SK-N-SH (cell line): ENCODE measurements around the gene ST8SIA4. TPM values are rescaled to one million over a fixed set of nuclear protein-coding genes. Genes with fewer than 3 reads are reported as not detected.

Source experiments
- CTCF ChIA-PET: fragments of 300-600, 350-600 bp; formaldehyde crosslinking; extraction: SDS; loops from one replicate; lab custom pipeline; 2021; lab: Yijun Ruan, JAX
- POLR2A ChIA-PET: fragments of 350-600 bp; sonication (Branson Sonifier 250); formaldehyde crosslinking; extraction: SDS; loops from one replicate; lab custom pipeline; 2020; ENCODE audit warnings: antibody characterized with exemption, inconsistent platforms; lab: Yijun Ruan, JAX
- DNase-seq: peaks from one replicate; pipeline ENCODE4 v3.0.0; 2012
- H2AFZ ChIP-seq: fragments of 200-600 bp; sonication (generic); 2 replicates; pipeline ENCODE4 v1.8.1; 2016; ENCODE audit warnings: antibody characterized with exemption, mild to moderate bottlenecking, low read depth
- H3F3A ChIP-seq: fragments of 200-600 bp; sonication (generic); replicated peaks from 2 replicates; pipeline ENCODE3; 2016; ENCODE audit warnings: antibody characterized with exemption, mild to moderate bottlenecking; ENCODE audit not compliant: insufficient read depth
- H3K27ac ChIP-seq, 2 experiments: fragments of 200-500 bp in 1 of 2; fragments of 200-600 bp in 1 of 2; sonication (Bioruptor generic) in 1 of 2; sonication (generic), shearing (Covaris generic) in 1 of 2; 2 replicates each; pipeline versions ENCODE4 v1.5.1 to v1.6.1; 2014 to 2016; ENCODE audit warnings: low read depth in 2 of 2, inconsistent platforms in 1 of 2, low read length in 1 of 2, mild to moderate bottlenecking in 1 of 2, mixed read lengths in 1 of 2
- H3K27me3 ChIP-seq: fragments of 200-600 bp; sonication (generic), shearing (Covaris generic); 2 replicates; pipeline ENCODE4 v1.6.1; 2016; ENCODE audit warnings: mixed run types; ENCODE audit not compliant: insufficient read depth
- H3K36me3 ChIP-seq, 2 experiments: fragments of 200-500 bp in 1 of 2; fragments of 200-600 bp in 1 of 2; sonication (Bioruptor generic) in 1 of 2; sonication (generic) in 1 of 2; replicated peaks in 1 of 2; 2 replicates each; pipeline versions ENCODE3 to v1.5.1; 2014 to 2016; ENCODE audit warnings: low read length in 1 of 2, mild to moderate bottlenecking in 1 of 2; ENCODE audit not compliant: insufficient read depth in 2 of 2, control insufficient read depth in 1 of 2
- H3K4me1 ChIP-seq, 2 experiments: fragments of 200-500 bp in 1 of 2; fragments of 200-600 bp in 1 of 2; sonication (Bioruptor generic) in 1 of 2; sonication (generic), shearing (Covaris generic) in 1 of 2; 2 replicates each; pipeline versions ENCODE4 v1.5.1 to v1.6.1; 2014 to 2016; ENCODE audit warnings: low read depth in 1 of 2, low read length in 1 of 2, mixed run types in 1 of 2; ENCODE audit not compliant: insufficient read depth in 2 of 2, control insufficient read depth in 1 of 2
- H3K4me2 ChIP-seq: fragments of 200-600 bp; sonication (generic), shearing (Covaris generic); 2 replicates; pipeline ENCODE4 v1.6.1; 2017; ENCODE audit warnings: mixed run types
- H3K4me3 ChIP-seq, 2 experiments: fragments of 200-500 bp in 1 of 2; fragments of 200-600 bp in 1 of 2; sonication (Bioruptor generic) in 1 of 2; sonication (generic), shearing (Covaris generic) in 1 of 2; 2 replicates each; pipeline versions ENCODE4 v1.5.1 to v1.8.1; 2014 to 2016; ENCODE audit warnings: low read depth in 2 of 2, inconsistent platforms in 1 of 2, low read length in 1 of 2, mild to moderate bottlenecking in 1 of 2, mixed read lengths in 1 of 2, moderate library complexity in 1 of 2
- H3K79me2 ChIP-seq: fragments of 200-600 bp; sonication (generic); 2 replicates; pipeline ENCODE4 v1.8.1; 2017; ENCODE audit warnings: mild to moderate bottlenecking; ENCODE audit not compliant: insufficient read depth
- H3K9ac ChIP-seq: fragments of 200-600 bp; sonication (generic); 2 replicates; pipeline ENCODE4 v1.6.1; 2017; ENCODE audit warnings: mixed run types
- H3K9me2 ChIP-seq: fragments of 200-600 bp; sonication (generic); 2 replicates; pipeline ENCODE4 v1.6.1; 2017; ENCODE audit warnings: mixed run types
- H3K9me3 ChIP-seq: fragments of 200-600 bp; sonication (generic); 2 replicates; pipeline ENCODE4 v1.6.1; 2017; ENCODE audit warnings: mixed run types, mild to moderate bottlenecking, moderate library complexity
- H4K20me1 ChIP-seq: fragments of 200-600 bp; sonication (generic); 2 replicates; pipeline ENCODE4 v1.6.1; 2017; ENCODE audit warnings: mild to moderate bottlenecking, mixed run types; ENCODE audit not compliant: insufficient read depth
- CHD2 ChIP-seq: fragments of 150-350 bp; IDR thresholded peaks from 2 replicates; pipeline ENCODE4 v1.6.1; 2018; ENCODE audit warnings: low read length; ENCODE audit not compliant: partially characterized antibody
- EZH2phosphoT487 ChIP-seq: fragments of 200-600 bp; sonication (generic); IDR thresholded peaks from 2 replicates; pipeline ENCODE4 v1.6.1; 2017; ENCODE audit warnings: low read depth, mixed run types, mild to moderate bottlenecking, antibody characterized with exemption, moderate library complexity, borderline replicate concordance
- FOSL2 ChIP-seq: IDR thresholded peaks from 2 replicates; pipeline ENCODE4 v1.4.0; 2012; ENCODE audit warnings: low read depth, mild to moderate bottlenecking, moderate library complexity, borderline replicate concordance
- FOXJ3 ChIP-seq: sonication (generic); formaldehyde crosslinking; IDR thresholded peaks from 2 replicates; pipeline ENCODE4 v1.5.1; 2020; ENCODE audit warnings: mild to moderate bottlenecking, missing genetic modification reagents
- GABPA ChIP-seq: IDR thresholded peaks from 2 replicates; pipeline ENCODE4 v1.4.0; 2012; ENCODE audit warnings: low read depth, mild to moderate bottlenecking
- RAD21 ChIP-seq: IDR thresholded peaks from 2 replicates; pipeline ENCODE4 v1.6.1; 2012; ENCODE audit warnings: mild to moderate bottlenecking, low read length
- RCOR1 ChIP-seq: fragments of 150-350 bp; IDR thresholded peaks from 2 replicates; pipeline ENCODE4 v1.6.1; 2017; ENCODE audit warnings: antibody characterized with exemption, low read length
- RXRA ChIP-seq: IDR thresholded peaks from 2 replicates; pipeline ENCODE4 v1.4.0; 2012; ENCODE audit warnings: low read depth, mild to moderate bottlenecking, borderline replicate concordance
- TEAD4 ChIP-seq: IDR thresholded peaks from 2 replicates; pipeline ENCODE4 v1.4.0; 2012; ENCODE audit warnings: mild to moderate bottlenecking, borderline replicate concordance; ENCODE audit not compliant: insufficient read depth
- YY1 ChIP-seq: IDR thresholded peaks from 2 replicates; pipeline ENCODE4 v1.4.0; 2012; ENCODE audit warnings: low read depth, mild to moderate bottlenecking
- WGBS: methylation state at CpG from one replicate; pipeline ENCODE4 v1.1.6; 2017; ENCODE audit warnings: low lambda C conversion rate; 5-methylcytosine and 5-hydroxymethylcytosine counted together
- polyA plus RNA-seq, 3 experiments: library from polyadenylated mRNA; depleted of rRNA; stranded (reverse); fragments of >200 nt; gene quantifications; 2 replicates each; pipeline ENCODE4 v1.2.3, GENCODE V29; 2012

Gene ST8SIA4
- polyA plus RNA-seq, 1 of the 3 experiments (the other 2 are of a cell fraction), result 0.02 TPM

GRCh38 chr5:100867039-100867562, 36.0 kb downstream of the ST8SIA4 start:
- POLR2A ChIA-PET, result no interaction called here
- no peaks in the 10 kb centered on the region for H3K79me2 ChIP-seq
- H2AFZ ChIP-seq, result 0 out of 2 replicates have a peak overlapping the region, but pooled peaks have one; percentile 18
- H3K9ac ChIP-seq, result no peak overlapping the region
- no peaks in the 10 kb centered on the region for H3F3A ChIP-seq
- no peaks in the 10 kb centered on the region for H3K9me2 ChIP-seq
- H4K20me1 ChIP-seq, result no peaks in the 10 kb centered on the region
- CTCF ChIA-PET, result no interaction called here
- H3K9me3 ChIP-seq, result no peaks in the 10 kb centered on the region
- no peak for DNase-seq
- WGBS, result 12% methylated on average over 3 of the region's 3 CpGs
- no peak overlapping the region for H3K27ac ChIP-seq
- H3K4me2 ChIP-seq, result no peak overlapping the region
- no peaks in the 10 kb centered on the region for H3K36me3 ChIP-seq
- H3K4me1 ChIP-seq, result no peaks in the 10 kb centered on the region
- TF ChIP-seq RCOR1 (no peak), FOSL2 (no peak), TEAD4 (no peak)
- no peak overlapping the region for H3K4me3 ChIP-seq
- no peaks in the 10 kb centered on the region for H3K27me3 ChIP-seq

- DNase-seq, result no peak
- Histone ChIP-seq H3K4me1 (no peaks in the 10 kb centered on the region), H3K9me3 (no peaks in the 10 kb centered on the region), H3F3A (no peaks in the 10 kb centered on the region), H3K9me2 (no peaks in the 10 kb centered on the region), H3K27ac (no peak overlapping the region), H3K9ac (no peak overlapping the region), H4K20me1 (no peaks in the 10 kb centered on the region), H3K36me3 (no peaks in the 10 kb centered on the region), H3K27me3 (no peaks in the 10 kb centered on the region), H3K4me3 (no peak overlapping the region), H3K79me2 (no peaks in the 10 kb centered on the region), H3K4me2 (no peak overlapping the region), H2AFZ (no peak overlapping the region)
- ChIA-PET POLR2A (no interaction called here), CTCF (no interaction called here)
- TF ChIP-seq GABPA, result no peak
- WGBS, result 8% methylated on average over 2 of the region's 2 CpGs
These were observed 38.2 kb downstream of the ST8SIA4 start for GRCh38 chr5:100864931-100865330.

- no peak overlapping the region for H3K4me2 ChIP-seq
- no peaks in the 10 kb centered on the region for H3K27me3 ChIP-seq
- H3K27ac ChIP-seq, result no peak overlapping the region
- no peaks in the 10 kb centered on the region for H3K79me2 ChIP-seq
- H3K9me2 ChIP-seq, result no peaks in the 10 kb centered on the region
- no peak overlapping the region for H2AFZ ChIP-seq
- no peaks in the 10 kb centered on the region for H3F3A ChIP-seq
- WGBS, result 54% methylated on average over 2 of the region's 2 CpGs
- H3K4me3 ChIP-seq, result no peak overlapping the region
- CTCF ChIA-PET, result no interaction called here
- POLR2A ChIA-PET, result no interaction called here
- no peak overlapping the region for H3K9ac ChIP-seq
- H3K9me3 ChIP-seq, result no peaks in the 10 kb centered on the region
- no peaks in the 10 kb centered on the region for H3K4me1 ChIP-seq
- no peaks in the 10 kb centered on the region for H4K20me1 ChIP-seq
- no peak for DNase-seq
- no peak for TF ChIP-seq RXRA
- no peak for TF ChIP-seq RAD21
- no peak for TF ChIP-seq FOXJ3
- TF ChIP-seq FOSL2, result no peak
- TF ChIP-seq YY1, result no peak
- no peak for TF ChIP-seq EZH2phosphoT487
- TF ChIP-seq RCOR1, result no peak
- TF ChIP-seq CHD2, result no peak
- H3K36me3 ChIP-seq, result no peaks in the 10 kb centered on the region
These were observed 39.3 kb downstream of the ST8SIA4 start for GRCh38 chr5:100863739-100864138.
